Activated CD8-positive, alpha-beta T cell treated with anti-CD3 and anti-CD28 coated beads for 36 hours (primary cell): ENCODE measurements around the gene ITPR2. TPM values are rescaled to one million over a fixed set of nuclear protein-coding genes. Genes with fewer than 3 reads are reported as not detected.

ENCODE experiments used
- ATAC-seq: fragments of 200-7000 bp; cut with Tn5 transposase; one replicate; pipeline ENCODE4 v1.10.0; 2021; ENCODE audit warnings: mild to moderate bottlenecking, moderate library complexity
- CTCF ChIA-PET: fragments of 350-600 bp; sonication (Branson Sonifier 250); formaldehyde crosslinking; loops from one replicate; lab custom pipeline; 2021; ENCODE audit warnings: antibody characterized with exemption; lab: Charles Lee
- POLR2A ChIA-PET: fragments of 350-600 bp; sonication (Branson Sonifier 250); formaldehyde crosslinking; loops from one replicate; lab custom pipeline; 2021; ENCODE audit warnings: antibody characterized with exemption; lab: Charles Lee
- DNase-seq: peaks from one replicate; pipeline ENCODE4 v3.0.0-alpha.2; 2020
- H3K27ac Mint-ChIP-seq: one replicate; pipeline ENCODE4 v1.8.0; 2021; ENCODE audit warnings: mild to moderate bottlenecking, mixed read lengths
- H3K27me3 Mint-ChIP-seq: one replicate; pipeline ENCODE4 v1.8.0; 2021; ENCODE audit warnings: mixed read lengths
- H3K36me3 Mint-ChIP-seq: one replicate; pipeline ENCODE4 v1.8.0; 2021; ENCODE audit warnings: low read depth, mixed read lengths
- H3K4me1 Mint-ChIP-seq: one replicate; pipeline ENCODE4 v1.8.0; 2021; ENCODE audit warnings: low read depth, mixed read lengths
- H3K4me3 Mint-ChIP-seq: one replicate; pipeline ENCODE4 v1.8.0; 2021; ENCODE audit warnings: mild to moderate bottlenecking, moderate library complexity, mixed read lengths
- H3K9me3 Mint-ChIP-seq: one replicate; pipeline ENCODE4 v1.8.0; 2021; ENCODE audit warnings: mixed read lengths
- intact Hi-C: fragments of 100-400 bp; cut with micrococcal nuclease; formaldehyde crosslinking; loops from one replicate; pipeline ENCODE4 v1.10.0; 2022
- total RNA-seq, 2 experiments: library from RNA; stranded (reverse); gene quantifications; one replicate each; pipeline ENCODE4 v1.2.3, GENCODE V29; 2021
- TF ChIP-seq, protein P1 (sequence below): fragments of 200-600 bp; IDR thresholded peaks from one replicate; pipeline ENCODE4 v1.8.0; 2022; ENCODE audit warnings: antibody characterized with exemption, mild to moderate bottlenecking

Gene ITPR2
- total RNA-seq, 2 experiments from 2014 or later = 38.9 to 41.2 TPM

DNA sequence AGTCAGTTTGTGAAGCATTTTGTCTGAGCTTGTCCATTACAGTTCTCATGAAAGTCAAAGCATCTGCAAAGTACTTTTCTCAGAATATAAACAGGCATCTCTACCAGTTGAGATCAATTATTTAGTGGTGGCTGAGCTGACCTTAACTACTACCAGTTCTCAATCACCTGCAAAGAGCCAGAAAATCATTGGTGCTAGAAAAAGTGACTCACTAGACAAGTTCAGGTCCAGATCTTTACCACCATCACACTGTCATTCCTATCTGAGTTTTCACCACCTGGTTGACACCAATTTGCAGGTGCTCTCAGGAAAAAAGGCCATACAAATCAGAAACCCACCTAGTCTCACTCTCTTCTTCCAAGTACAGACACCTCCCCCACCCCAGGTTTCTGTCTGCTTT is 33.3 kb downstream of the ITPR2 start:
- Mint-ChIP-seq H3K36me3 (peaks cover 3% of the 10 kb centered on the region), H3K27ac (no peak overlapping the region), H3K27me3 (no peaks in the 10 kb centered on the region), H3K4me1 (peaks cover 27% of the 10 kb centered on the region), H3K4me3 (no peak overlapping the region), H3K9me3 (no peaks in the 10 kb centered on the region)
- POLR2A ChIA-PET = interaction anchor here (0.6 to 1.0 kb wide), 2 partner anchors 9 to 76 kb away, joined by 3 read pairs; no protein-coding TSS in a partner anchor
- DNase-seq (no peak), ATAC-seq (no peak)
- CTCF ChIA-PET = interaction anchor here (1.4 kb wide), 2 partner anchors 13 to 33 kb away, joined by 3 read pairs; partner anchors contain the start of gene ITPR2
- TF ChIP-seq, protein P1, sequence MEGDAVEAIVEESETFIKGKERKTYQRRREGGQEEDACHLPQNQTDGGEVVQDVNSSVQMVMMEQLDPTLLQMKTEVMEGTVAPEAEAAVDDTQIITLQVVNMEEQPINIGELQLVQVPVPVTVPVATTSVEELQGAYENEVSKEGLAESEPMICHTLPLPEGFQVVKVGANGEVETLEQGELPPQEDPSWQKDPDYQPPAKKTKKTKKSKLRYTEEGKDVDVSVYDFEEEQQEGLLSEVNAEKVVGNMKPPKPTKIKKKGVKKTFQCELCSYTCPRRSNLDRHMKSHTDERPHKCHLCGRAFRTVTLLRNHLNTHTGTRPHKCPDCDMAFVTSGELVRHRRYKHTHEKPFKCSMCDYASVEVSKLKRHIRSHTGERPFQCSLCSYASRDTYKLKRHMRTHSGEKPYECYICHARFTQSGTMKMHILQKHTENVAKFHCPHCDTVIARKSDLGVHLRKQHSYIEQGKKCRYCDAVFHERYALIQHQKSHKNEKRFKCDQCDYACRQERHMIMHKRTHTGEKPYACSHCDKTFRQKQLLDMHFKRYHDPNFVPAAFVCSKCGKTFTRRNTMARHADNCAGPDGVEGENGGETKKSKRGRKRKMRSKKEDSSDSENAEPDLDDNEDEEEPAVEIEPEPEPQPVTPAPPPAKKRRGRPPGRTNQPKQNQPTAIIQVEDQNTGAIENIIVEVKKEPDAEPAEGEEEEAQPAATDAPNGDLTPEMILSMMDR = no peak
- intact Hi-C loops = loop anchor here (10.0 kb wide), 1 partner anchor 55 kb away; no protein-coding TSS in a partner anchor

DNA sequence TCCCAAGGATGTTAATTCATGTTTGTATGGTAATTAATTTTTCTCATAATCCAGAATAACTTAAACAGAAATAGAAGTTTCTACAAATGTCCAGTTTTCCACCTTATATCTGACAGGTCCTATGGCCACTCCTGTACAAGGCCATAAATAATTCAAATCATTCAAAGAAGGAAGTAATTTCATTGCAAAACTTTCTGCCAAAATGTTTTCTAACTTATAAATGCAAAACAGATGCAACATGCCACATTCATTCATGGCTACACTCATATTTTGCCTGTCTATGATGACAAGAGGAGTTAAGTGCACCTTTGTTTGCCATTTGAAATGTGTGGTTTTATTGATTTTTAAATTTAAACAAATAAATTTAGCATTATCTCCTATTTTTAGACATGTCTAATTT is 34.4 kb downstream of the ITPR2 start:
- no peaks in the 10 kb centered on the region for H3K9me3 Mint-ChIP-seq
- peaks cover 3% of the 10 kb centered on the region for H3K36me3 Mint-ChIP-seq
- DNase-seq (no peak), ATAC-seq (no peak)
- POLR2A ChIA-PET = no interaction called here
- TF ChIP-seq, protein P1 = no peak
- intact Hi-C loops = no loop called here
- CTCF ChIA-PET = interaction anchor here (0.6 to 1.0 kb wide), 2 partner anchors 69 to 97 kb away, joined by 3 read pairs; no protein-coding TSS in a partner anchor
- peaks cover 18% of the 10 kb centered on the region for H3K4me1 Mint-ChIP-seq
- no peak overlapping the region for H3K27ac Mint-ChIP-seq
- H3K27me3 Mint-ChIP-seq = no peaks in the 10 kb centered on the region
- no peak overlapping the region for H3K4me3 Mint-ChIP-seq

DNA sequence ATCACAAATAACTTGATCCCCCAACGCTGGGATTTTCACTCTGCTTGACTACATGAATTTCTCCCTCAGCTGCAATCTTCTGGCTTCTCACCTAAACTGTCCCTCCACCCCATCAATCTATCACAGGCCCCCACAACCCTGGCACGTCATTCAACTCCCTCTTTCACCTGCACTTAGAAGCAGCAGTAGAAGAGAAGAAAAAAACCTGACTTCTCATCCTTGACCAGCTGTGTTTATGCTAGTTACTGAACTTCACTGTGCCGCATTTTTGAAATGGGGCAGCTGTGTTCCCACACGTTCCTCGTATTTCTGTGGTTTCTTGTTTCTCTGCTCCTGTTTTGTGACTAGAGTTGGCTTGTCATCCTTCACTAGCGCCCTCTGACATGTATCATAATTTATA is 35.0 kb downstream of the ITPR2 start:
- Mint-ChIP-seq H3K9me3 (no peaks in the 10 kb centered on the region), H3K27me3 (no peaks in the 10 kb centered on the region), H3K4me3 (no peak overlapping the region), H3K36me3 (peaks cover 3% of the 10 kb centered on the region), H3K27ac (no peak overlapping the region), H3K4me1 (peaks cover 13% of the 10 kb centered on the region)
- ATAC-seq = no peak
- TF ChIP-seq, protein P1 = no peak
- POLR2A ChIA-PET = no interaction called here
- no peak for DNase-seq
- intact Hi-C loops = no loop called here
- CTCF ChIA-PET = interaction anchor here (0.6 to 1.0 kb wide), 2 partner anchors 69 to 96 kb away, joined by 3 read pairs; no protein-coding TSS in a partner anchor

DNA sequence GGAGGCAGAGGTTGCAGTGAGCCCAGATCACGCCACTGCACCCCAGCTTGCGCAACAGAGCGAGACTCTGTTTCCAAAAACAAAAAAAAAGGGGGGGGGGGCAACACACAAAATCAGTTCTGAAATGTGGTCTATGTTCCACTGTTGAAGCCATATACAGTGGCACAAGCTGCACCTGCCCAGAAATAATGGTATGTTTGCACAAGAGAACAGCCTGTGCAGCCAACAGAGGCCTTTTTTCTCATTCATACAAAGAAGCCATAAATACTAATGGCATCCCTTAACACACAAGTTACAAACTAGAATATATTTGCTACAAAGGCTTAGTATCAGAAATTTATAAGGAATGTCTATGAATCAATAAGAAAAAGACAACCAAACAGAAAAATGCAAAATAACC is 37.1 kb downstream of the ITPR2 start:
- CTCF ChIA-PET = no interaction called here
- intact Hi-C loops = no loop called here
- no peak overlapping the region for H3K27ac Mint-ChIP-seq
- H3K27me3 Mint-ChIP-seq = no peaks in the 10 kb centered on the region
- H3K4me1 Mint-ChIP-seq = peaks cover 23% of the 10 kb centered on the region
- peaks cover 5% of the 10 kb centered on the region for H3K36me3 Mint-ChIP-seq
- no peaks in the 10 kb centered on the region for H3K9me3 Mint-ChIP-seq
- POLR2A ChIA-PET = no interaction called here
- no peak for DNase-seq
- H3K4me3 Mint-ChIP-seq = no peak overlapping the region
- no peak for ATAC-seq
- TF ChIP-seq, protein P1 = no peak

DNA sequence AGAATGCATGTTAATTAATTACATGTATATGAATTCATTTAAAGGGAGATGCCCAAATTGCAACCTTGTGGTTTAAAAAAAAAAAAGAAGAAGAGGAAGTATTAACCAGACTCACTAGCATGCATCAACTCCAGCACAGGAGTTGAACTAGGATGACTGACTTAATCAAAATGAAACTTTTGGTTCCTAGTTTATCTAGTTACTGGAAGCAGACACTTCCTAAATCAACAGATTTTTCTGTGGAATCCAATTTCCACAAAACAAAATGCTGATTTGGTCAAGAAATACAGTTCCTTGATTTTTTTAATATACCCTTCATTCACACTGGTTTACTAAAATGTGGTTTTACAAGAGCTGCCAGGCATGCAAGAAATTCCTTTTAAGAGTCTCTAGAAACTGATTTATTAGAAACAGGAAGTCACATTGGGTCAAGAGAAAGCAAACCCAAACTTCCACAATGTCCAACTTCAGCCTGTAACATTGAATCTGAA is 41.6 kb downstream of the ITPR2 start:
- Mint-ChIP-seq H3K4me3 (no peak overlapping the region), H3K4me1 (peaks cover 29% of the 10 kb centered on the region), H3K36me3 (peaks cover 25% of the 10 kb centered on the region), H3K27ac (no peak overlapping the region), H3K27me3 (no peaks in the 10 kb centered on the region), H3K9me3 (no peaks in the 10 kb centered on the region)
- ATAC-seq = no peak
- TF ChIP-seq, protein P1 = no peak
- no peak for DNase-seq
- POLR2A ChIA-PET = no interaction called here
- intact Hi-C loops = no loop called here
- CTCF ChIA-PET = interaction anchor here (0.7 kb wide), 1 partner anchor 78 kb away, joined by 3 read pairs; no protein-coding TSS in a partner anchor
